Forelimb muscle (tissue), 1 donor: ENCODE measurements around the gene MTG2. TPM values are rescaled to one million over a fixed set of nuclear protein-coding genes. Genes with fewer than 3 reads are reported as not detected.
"Not testable (repeated sequence)": the region's sequence is repeated elsewhere in the genome, so short reads cannot be mapped to it uniquely, and the experiment has no call there.

Experiments used
- DNase-seq: peaks from one replicate; pipeline ENCODE4 v3.0.0-alpha.2; 2013; ENCODE audit warnings: low read depth
- polyA plus RNA-seq: library from polyadenylated mRNA; unstranded; fragments of 120-200 nt; gene quantifications from one replicate; pipeline ENCODE4 v1.2.1, GENCODE V29; 2013; ENCODE audit not compliant: insufficient read length

Gene MTG2
- polyA plus RNA-seq, 1 donor, result 28.8 TPM

GRCh38 chr20:62146019-62146755, 36.6 kb upstream of the MTG2 start:
- DNase-seq, result no peak

- no peak for DNase-seq
These were observed 35.7 kb upstream of the MTG2 start for GRCh38 chr20:62147125-62147524.

GRCh38 chr20:62147528-62147927, 35.3 kb upstream of the MTG2 start:
- no peak for DNase-seq

GRCh38 chr20:62148383-62148782, 34.4 kb upstream of the MTG2 start:
- DNase-seq, result not testable (repeated sequence)

GRCh38 chr20:62148908-62149314, 33.9 kb upstream of the MTG2 start:
- no peak for DNase-seq

- no peak for DNase-seq
These were observed 33.1 kb upstream of the MTG2 start for GRCh38 chr20:62149532-62150309.

- no peak for DNase-seq
These were observed 32.6 kb upstream of the MTG2 start for GRCh38 chr20:62150310-62150575.

GRCh38 chr20:62151225-62151624, 31.6 kb upstream of the MTG2 start:
- no peak for DNase-seq

- no peak for DNase-seq
These were observed 30.9 kb upstream of the MTG2 start for GRCh38 chr20:62151835-62152364.

GRCh38 chr20:62155428-62156253, 27.2 kb upstream of the MTG2 start:
- DNase-seq, result no peak

- DNase-seq, result no peak
These were observed 26.6 kb upstream of the MTG2 start for GRCh38 chr20:62156254-62156556.

- DNase-seq, result no peak
These were observed 26.0 kb upstream of the MTG2 start for GRCh38 chr20:62156592-62157386.

GRCh38 chr20:62157387-62158087, 25.3 kb upstream of the MTG2 start:
- no peak for DNase-seq

- no peak for DNase-seq
These were observed 24.8 kb upstream of the MTG2 start for GRCh38 chr20:62158088-62158400.

- no peak for DNase-seq
These were observed 24.3 kb upstream of the MTG2 start for GRCh38 chr20:62158541-62158940.

GRCh38 chr20:62159052-62159451, 23.8 kb upstream of the MTG2 start:
- DNase-seq, result no peak

- no peak for DNase-seq
These were observed 23.0 kb upstream of the MTG2 start for GRCh38 chr20:62159839-62160238.

GRCh38 chr20:62160253-62160652, 22.6 kb upstream of the MTG2 start:
- DNase-seq, result no peak

GRCh38 chr20:62160876-62161275, 22.0 kb upstream of the MTG2 start:
- no peak for DNase-seq

GRCh38 chr20:62161347-62161746, 21.5 kb upstream of the MTG2 start:
- DNase-seq, result no peak

GRCh38 chr20:62162765-62163484, 19.9 kb upstream of the MTG2 start:
- no peak for DNase-seq
